RKO (cell line): ENCODE data around the gene CEP250.
"Not testable (repeated sequence)": the region's sequence is repeated elsewhere in the genome, so short reads cannot be mapped to it uniquely, and the experiment has no call there.

Experiments used
- DNase-seq: peaks from one replicate; pipeline ENCODE4 v3.0.0-alpha.2; 2016; ENCODE audit warnings: low spot score

Gene CEP250, protein sequence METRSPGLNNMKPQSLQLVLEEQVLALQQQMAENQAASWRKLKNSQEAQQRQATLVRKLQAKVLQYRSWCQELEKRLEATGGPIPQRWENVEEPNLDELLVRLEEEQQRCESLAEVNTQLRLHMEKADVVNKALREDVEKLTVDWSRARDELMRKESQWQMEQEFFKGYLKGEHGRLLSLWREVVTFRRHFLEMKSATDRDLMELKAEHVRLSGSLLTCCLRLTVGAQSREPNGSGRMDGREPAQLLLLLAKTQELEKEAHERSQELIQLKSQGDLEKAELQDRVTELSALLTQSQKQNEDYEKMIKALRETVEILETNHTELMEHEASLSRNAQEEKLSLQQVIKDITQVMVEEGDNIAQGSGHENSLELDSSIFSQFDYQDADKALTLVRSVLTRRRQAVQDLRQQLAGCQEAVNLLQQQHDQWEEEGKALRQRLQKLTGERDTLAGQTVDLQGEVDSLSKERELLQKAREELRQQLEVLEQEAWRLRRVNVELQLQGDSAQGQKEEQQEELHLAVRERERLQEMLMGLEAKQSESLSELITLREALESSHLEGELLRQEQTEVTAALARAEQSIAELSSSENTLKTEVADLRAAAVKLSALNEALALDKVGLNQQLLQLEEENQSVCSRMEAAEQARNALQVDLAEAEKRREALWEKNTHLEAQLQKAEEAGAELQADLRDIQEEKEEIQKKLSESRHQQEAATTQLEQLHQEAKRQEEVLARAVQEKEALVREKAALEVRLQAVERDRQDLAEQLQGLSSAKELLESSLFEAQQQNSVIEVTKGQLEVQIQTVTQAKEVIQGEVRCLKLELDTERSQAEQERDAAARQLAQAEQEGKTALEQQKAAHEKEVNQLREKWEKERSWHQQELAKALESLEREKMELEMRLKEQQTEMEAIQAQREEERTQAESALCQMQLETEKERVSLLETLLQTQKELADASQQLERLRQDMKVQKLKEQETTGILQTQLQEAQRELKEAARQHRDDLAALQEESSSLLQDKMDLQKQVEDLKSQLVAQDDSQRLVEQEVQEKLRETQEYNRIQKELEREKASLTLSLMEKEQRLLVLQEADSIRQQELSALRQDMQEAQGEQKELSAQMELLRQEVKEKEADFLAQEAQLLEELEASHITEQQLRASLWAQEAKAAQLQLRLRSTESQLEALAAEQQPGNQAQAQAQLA (N-terminal part only)

DNA sequence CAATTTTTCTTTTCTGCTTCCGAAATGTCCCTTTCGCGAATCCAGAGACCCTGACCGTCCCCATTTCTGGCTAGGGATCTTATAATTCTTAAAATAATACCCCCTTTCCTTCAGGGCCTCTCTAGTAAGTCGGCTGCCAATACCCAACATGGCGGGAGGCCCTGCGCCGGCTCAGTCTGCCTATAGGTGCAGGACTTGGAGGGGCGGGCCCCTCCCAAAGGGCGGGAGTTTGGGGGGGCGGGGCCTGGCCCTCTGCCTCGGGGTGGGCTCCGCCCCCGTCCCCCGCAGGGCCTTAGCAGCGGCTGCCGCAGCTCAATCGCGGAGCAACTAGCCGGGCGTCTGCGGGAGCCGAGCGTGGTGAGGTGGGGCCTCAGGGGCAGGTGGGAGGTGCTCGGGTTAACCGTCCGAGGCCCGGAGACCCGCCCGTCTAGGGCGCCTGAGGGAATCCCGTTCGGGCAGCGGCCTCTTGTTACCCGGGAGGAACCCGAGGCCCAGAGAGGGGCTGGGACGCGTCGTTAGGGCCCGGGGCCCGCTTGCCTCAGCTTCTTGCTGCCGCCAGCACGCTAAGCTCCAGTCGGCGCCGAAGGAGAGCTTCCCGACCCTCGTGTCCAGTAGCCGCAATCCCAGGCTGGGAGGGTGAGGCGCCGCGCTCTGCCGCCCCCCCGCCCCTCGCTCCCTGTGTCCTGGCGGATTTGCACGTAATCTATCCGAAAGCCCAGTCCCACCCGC, at the start of gene CEP250:
Gene CEP250 (plus strand): TSS at position 718 of the 729 bp plus-strand sequence. CDS start 6,770 bp downstream, outside the sequence.
- DNase-seq, result peak; percentile 97

DNA sequence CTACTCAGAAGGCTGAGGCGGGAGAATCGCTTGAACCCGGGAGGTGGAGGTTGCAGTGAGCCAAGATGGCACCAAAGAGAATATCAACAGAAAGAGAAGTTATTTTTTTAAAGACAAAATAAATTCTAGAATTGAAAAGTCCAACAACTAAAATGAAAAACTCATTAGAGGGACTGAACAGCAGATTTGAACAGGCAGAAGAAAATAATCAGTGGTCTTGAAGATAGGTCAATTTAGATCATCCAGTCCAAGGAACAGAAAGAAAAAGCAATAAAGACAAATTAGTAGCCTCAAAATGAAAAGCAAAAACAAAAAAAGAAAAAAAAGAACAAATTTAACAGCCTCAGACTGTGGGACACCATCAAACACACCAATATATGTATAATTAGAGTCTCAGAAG, 49.6 kb upstream of the CEP250 start:
- no peak for DNase-seq

DNA sequence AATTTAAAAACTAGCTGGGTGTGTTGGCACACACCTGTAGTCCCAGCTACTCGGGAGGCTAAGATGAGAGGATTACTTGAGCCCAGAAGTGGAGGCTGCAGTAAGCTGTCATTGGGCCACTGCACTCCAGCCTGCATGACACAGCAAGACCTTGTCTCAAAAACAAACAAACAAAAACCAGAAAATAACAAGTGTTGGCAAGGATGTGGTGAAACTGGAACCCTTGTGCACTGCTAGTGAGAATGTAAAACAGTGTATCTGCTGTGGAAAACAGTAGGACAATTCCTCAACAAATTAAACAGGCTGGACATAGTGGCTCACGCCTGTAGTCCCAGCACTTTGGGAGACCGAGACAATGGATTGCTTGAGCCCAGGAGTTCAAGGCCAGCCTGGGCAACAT, 47.1 kb upstream of the CEP250 start:
- no peak for DNase-seq

DNA sequence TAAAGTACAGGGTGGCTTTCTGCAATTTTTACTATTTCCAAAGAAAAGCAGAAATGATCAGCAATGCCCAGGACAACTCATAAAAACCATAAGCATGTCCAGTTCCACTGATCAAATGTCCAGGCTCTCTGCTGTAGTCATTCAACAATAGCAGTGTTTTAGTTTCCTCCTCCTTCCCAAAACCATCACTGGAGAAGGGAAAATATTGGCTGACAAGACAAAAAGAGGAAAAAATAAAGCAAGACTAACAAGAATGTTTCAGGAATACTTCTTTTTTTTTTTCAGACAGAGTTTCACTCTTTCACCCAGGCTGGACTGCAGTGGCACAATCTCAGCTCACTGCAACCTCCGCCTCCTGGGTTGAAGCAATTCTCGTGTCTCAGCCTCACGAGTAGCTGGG, 45.9 kb upstream of the CEP250 start:
- DNase-seq, result no peak

DNA sequence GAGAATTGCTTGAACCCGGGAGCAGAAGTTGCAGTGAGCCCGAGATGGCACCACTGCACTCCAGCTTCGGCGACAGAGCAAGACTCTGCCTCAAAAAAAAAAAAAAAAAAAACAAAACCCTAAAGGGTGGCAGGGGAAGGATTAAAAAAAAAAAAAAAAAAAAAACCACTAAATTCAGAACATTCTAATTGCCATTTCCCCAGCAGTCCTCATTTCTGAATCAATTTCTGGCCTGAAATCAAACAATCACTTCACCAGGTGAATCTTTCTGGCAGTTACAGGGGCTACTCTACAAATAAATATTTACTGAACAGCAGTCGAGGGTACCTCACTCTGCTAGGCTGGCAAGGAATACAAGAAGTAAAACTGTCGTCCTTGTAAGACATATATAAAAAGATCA, 44.8 kb upstream of the CEP250 start:
- no peak for DNase-seq

DNA sequence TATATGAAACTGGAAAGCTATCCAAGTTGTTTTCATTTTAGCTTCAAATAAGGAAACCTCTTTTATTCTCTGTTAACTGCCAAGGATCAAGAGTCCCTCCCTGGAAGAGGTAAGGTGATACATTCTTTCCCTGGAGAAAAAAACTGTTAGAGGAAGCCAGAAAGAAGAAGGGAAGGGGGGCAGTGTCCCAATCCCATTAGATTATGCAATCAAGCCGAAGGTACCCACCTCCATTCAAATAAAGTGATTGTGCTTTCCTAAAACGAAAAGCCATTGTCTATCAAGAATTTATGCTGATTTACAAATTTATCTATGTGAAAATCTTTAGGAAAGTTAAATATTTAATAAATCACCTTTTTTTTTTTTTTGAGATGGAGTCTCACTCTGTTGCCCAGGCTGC, 34.1 kb upstream of the CEP250 start:
- no peak for DNase-seq

DNA sequence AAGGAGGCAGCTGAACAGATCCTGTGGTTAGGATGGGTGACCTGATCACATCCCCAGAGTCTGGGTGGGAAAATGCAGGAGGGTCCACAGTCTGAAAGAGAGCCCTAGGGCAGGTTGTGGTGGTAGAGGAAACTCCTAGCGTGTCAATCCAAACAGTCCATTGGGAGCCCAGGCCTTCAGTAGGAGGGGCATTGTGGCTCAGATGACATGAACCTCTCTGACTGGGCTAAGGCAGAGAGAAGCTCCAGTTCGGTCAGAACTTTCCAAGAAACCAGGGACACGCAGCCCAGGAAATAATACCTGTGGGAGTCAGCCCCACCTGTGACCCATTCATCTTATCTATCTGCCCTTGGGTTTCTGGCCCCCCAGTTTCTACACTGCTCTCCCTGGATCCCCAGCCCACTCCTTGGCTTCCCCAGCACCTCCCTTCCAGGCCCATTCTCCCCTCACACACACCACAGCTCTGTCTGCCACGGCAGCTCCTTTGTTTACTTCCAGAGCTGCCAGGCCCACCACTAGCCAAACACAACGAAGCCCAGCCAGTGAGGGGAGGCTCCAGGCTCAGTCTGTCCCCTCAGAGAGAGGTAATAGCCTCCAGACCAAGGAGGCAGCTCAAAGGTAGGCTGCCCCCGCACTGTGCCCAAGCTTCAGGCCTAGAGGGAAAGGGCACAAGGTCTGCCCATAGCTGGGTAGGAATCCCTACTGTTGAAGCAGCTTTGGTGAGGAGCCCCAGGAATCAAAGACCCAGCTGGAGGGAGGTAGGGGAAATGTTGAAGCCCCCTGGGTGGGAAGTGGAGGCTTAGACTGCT, 23.6 kb upstream of the CEP250 start:
- no peak for DNase-seq

DNA sequence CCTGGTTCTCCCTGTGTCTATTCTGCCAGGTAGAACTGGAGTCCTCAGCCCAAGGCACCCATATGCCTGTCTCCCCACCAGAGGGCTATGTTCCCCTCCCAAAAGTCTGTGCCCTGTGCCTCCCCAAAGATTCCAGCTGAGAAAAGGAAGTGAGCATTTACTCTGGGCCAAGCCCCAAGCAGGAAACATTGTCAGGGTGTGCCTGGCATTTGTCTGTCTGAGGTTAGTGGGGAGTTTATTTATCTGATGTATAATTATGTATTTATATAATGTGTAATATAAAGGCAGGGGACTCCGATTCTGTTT, 23.0 kb upstream of the CEP250 start:
- DNase-seq, result no peak

DNA sequence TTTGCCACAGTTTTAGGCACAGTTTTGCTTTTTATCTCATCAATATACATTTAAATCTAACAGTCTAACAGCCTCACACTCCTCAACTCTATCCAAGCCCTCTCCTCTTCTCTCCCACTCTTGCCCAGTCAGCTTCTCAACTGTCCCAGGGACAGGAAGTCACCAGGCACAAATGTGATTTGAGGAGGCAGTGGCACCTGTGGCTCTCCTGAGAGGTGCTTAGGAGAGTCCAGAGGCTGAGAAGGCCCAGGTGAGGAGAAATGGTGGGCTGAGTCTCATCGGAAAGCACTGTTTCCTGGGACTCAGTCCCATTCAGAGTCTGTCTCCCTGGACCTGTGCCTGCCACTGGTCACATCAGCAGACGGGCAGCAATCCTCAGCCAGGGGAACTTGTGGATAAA, 22.1 kb upstream of the CEP250 start:
- DNase-seq, result no peak

DNA sequence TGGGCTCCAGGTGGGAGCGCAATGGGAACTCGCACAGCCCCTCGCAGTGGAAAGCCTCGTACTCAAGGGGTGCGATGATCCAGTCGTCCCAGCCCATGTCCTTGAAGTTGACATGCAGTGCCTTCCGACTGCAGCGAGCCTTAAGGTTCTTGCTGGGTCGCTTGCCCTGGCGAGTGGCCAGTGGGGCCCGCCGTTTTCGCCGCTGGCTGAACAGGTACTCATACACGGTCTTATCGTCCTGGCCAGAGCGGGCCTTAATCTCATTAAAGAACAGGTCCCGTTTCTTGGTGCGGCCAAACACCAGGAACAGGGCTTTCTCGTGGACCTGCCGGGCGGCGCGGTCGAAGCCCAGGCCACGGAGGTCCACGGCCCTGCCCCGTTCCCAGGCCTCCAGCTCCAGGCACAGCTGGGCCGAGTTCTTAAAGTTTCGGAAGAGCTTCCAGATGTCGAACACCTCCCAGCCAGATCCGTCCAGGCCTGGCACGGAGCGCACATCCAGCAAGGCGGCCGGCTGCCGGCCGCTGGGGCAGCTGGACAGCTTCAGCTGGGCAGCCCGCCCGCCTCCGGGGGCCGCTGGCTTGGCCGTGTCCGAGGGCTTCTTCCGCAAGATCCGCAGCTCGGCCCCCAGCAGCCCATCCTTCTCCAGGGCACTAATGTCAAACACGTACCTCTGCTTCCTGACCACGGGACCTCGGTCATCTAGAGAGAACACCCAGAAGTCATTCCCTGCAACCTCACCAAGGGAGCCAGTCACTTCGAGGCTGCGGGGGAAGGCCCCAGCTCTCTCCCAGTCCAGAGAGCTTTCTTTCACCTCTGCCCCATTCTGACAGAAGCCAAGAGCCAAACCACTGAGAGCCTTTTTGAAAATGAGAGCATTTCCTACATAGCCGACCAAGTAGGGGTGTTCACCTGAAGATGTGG, 21.1 kb upstream of the CEP250 start:
- no peak for DNase-seq

DNA sequence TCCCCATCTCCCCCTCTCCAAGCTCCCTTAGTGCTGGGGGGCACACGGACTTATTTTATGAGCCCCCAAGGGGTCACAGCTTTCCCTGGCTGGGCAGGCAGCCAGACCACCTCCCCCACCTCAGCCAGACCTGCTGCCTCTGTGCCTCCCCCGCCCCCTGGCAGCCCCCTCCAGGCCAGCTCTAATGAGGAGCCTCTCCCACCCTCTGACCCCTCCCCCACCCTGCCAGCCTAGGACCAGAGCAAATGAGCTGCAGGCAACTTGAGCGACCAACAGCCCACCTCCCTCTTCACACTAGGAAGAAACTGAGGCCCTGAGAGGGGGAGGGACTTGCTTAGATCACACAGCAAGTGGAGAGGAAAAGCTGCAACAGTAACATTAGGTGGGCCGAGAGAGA, 19.2 kb upstream of the CEP250 start:
- DNase-seq, result no peak

DNA sequence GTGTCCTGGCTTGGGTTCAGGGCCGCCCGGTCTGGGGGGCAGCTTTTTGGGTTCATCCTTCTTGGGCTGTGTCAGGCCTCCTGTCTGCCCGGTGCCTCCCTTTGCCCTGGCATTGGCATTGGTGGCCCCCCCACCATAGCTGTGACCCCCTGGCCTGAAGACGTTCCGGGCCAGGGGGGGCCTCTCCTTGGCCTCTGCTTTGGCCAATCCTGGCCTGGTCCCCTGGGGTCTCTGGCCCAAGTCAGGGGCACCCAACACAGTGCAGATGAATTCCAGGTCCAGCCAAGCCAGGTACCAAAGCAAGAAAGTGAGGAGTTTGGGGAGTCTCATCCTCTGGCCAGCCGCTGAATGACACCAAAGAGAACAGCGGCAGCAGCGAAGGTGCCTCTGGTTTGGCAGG, 17.8 kb upstream of the CEP250 start:
- no peak for DNase-seq

DNA sequence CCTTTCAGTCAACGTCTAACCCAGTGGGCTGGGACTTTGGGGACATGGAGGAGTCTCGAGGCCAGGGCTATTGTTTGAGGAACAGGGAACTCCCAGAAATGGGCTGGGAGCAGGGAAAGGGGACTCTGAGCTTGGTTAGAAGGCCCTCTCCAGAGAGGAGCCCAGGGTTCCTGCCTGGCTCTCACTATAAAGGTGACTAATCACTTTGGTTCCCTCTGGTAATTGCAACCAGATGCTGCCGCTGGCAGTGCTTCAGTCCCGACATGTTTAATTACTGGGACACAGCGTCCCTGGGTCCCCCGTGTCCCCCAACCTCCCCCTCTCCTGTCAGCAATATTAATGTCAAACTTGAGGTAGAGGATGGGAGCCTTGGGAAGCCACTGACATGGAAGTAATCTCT, 12.4 kb upstream of the CEP250 start:
- DNase-seq, result no peak

DNA sequence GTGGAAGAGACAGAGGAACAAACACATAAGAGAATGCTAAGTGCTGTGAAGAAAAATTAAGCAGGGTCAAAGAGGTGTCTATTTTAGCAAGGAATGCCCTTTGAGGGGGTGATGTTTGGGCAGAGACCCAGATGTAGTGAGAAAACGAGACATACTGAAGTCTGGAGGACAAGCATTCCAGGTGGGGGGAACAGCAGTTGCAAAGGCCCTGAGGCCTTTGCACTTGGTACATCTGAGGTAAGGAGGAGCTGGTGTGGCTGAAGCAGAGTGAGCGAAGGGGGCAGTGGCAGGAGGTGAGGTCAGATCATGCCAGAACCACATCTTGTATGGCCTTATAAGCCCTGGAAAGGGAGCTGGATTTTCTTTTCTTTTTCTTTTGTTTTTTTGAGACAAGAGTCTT, 11.2 kb upstream of the CEP250 start:
- no peak for DNase-seq

DNA sequence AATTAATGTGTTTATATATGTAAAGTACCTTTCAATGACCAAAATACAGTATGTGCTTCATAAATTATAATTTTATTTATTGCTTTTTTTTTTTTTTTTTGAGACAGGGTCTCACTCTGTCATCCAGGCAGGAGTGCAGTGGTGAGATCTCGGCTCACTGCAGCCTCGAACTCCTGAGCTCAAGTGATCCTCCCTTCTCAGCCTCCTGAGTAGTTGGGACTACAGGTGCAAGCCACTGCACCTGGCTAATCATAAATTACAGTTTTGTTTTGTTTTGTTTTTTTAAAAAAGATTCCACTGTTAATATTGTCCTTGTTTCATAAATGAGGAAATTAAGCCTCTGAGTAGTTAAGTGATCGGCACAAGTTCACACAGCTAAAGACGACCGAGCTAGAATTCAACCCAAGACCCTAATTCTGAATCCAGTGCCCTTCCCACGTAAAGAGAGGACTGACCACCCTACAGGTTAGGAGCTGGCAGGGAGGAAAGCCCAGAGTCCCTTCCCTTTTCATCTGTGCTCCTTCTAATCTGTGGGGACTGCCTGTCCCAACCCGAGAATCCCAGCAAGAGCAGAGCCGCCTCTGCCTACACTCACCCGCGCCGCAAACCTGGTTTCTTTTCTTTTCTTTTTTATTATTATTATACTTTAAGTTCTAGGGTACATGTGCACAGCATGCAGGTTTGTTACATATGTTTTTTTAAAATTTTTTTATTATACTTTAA, 8.9 kb upstream of the CEP250 start:
- no peak for DNase-seq

DNA sequence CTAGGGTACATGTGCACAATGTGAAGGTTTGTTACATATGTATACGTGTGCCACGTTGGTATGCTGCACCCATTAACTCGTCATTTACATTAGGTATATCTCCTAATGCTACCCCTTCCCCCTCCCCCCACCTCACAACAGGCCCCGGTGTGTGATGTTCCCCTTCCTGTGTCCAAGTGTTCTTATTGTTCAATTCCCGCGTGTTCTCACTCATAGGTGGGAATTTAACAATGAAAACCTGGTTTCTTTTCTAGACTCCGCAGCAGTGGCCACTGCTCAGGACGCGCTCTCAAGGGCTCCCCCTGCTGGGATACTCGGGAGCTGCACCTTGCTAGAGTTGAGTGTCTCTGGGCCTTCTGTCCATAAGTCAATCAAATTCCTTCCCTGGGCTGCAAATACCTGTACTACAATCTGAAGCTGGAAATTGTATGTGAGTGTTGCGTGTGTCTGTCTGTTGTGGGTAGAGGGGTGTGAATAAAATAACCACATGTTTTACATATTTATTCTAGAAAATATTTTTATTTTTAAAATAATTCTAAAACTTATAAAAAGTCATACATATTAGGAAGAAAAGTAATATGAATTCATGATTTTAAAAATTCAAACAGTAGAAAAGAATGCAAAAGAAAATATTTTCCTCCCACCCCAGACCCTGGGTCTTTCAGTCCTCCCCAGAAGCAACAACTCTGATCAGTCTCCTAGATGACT, 8.2 kb upstream of the CEP250 start:
- DNase-seq, result peak; percentile 88

DNA sequence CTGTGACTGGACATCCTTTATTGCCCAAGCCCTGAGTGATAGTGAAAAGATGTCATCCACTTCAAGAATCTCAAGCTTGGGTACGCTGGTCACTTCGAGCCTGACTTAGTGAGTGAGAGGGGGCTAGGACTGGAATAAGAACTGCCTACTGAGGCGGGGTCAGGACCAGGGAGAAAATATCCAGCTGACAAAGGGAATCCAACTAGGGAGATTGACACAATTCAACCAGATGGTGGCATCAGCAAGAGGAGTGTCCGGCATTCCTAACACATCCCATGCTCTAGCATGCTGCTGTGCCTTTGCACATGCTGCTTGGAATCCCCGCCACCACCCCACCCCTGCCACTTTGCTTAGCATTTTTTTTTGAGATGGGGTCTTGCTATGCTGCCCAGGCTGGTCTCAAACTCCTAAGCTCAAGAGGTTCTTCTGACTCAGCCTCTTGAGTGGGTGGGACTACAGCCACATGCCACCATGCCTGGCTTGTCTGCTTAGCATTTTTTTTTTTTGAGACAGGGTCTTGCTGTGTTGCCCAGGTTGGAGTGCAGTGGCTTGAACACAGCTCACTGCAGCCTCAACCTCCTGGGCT, 6.5 kb upstream of the CEP250 start:
- DNase-seq, result no peak

DNA sequence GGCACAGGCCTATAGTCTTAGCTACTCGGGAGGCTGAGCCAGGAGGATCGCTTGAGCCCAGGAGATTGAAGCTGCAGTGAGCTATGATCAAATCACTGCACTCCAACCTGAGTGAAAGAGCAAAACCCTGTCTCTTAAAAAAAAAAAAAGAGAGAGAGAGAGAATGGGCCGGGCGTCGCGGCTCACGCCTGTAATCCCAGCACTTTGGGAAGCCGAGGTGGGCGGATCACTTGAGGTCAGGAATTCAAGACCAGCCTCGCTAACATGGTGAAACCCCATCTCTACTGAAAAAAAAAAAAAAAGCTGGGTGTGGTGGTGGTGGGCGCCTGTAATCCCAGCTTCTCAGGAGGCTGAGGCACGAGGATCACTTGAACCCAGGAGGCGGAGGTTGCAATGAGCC, 5.5 kb upstream of the CEP250 start:
- not testable (repeated sequence) for DNase-seq
